Measurements from ENCODE around the gene C6orf89.

Gene C6orf89

DNA sequence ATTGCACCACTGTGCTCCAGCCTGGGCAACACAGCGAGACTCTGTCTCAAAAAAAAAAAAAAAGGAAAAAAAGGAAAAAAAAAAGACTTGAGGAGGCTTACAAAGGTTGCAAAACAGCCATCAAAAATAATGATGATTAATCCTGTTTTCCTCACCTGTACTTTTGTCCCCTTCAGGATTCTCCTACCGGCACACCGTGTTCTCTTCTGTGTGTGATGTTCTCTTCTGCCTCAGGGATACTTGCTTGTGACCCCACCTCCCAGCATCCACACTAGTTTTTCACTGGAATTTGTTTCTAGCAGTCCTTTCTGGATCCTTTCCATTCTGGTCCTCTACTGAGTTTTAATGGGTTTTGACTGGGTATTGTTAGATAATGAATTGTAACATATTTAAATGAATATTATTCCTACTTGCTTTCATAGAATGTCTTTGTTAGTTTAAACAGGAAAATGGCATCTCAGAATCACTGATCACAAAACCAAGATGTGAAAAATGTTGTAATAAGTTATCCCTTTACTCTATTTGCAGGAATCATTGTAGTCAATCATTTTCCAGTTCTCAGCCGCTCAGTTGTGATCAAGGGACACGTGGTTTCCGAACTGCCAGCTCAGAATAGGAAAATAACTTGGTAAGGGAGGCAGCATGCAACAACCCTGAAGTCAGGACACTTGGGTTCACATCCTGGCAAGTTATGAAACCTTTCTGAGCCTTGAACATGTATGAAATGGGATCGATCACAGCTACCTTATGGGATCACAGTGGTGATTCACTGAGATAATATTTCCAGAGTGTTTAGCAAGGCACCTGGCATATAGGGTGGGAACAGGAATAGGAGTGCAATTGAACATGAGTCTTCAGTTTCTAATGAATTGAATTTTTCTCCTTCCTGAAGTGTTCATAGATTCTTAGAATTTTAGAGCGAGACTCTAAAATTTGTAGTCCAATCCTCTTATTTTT lies 8.5 kb downstream of the C6orf89 start:
- ChIA-PET CTCF (interaction anchor here (1.6 to 2.1 kb wide), 2 partner anchors 9 kb away, joined by 5 to 6 read pairs; partner anchors contain the start of gene C6orf89), POLR2A (ENCODE audit: low non-redundant PET) (no interaction called here)
- no peak overlapping the region for H3K27ac ChIP-seq
- no peak for DNase-seq (ENCODE audit: low spot score)
- TF ChIP-seq, protein P1, sequence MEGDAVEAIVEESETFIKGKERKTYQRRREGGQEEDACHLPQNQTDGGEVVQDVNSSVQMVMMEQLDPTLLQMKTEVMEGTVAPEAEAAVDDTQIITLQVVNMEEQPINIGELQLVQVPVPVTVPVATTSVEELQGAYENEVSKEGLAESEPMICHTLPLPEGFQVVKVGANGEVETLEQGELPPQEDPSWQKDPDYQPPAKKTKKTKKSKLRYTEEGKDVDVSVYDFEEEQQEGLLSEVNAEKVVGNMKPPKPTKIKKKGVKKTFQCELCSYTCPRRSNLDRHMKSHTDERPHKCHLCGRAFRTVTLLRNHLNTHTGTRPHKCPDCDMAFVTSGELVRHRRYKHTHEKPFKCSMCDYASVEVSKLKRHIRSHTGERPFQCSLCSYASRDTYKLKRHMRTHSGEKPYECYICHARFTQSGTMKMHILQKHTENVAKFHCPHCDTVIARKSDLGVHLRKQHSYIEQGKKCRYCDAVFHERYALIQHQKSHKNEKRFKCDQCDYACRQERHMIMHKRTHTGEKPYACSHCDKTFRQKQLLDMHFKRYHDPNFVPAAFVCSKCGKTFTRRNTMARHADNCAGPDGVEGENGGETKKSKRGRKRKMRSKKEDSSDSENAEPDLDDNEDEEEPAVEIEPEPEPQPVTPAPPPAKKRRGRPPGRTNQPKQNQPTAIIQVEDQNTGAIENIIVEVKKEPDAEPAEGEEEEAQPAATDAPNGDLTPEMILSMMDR (conservative IDR thresholded peaks at IDR 0.05; ENCODE audit: low read depth), result no peak

DNA sequence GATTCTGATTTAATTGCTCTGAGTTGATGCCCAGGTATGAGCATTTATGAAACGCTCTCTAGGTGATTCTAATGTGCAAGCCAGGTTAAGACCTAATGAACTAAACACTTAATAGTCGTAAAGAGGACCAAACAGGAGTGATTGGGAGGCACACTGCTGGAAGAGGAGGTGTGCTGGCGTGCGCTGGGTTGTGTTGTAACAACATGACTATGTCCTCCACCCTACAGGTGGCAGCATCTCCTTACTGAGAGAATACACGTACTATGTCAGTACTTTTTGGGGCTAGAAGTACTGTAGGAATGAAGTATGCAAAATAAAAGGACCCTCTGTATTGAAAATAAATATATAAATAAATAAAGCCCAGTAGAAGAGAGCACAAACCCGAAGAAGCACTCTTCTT lies 11.9 kb downstream of the C6orf89 start:
- TF ChIP-seq, protein P1 (conservative IDR thresholded peaks at IDR 0.05; ENCODE audit: low read depth), result no peak
- ChIA-PET POLR2A (ENCODE audit: low non-redundant PET) (no interaction called here), CTCF (interaction anchor here (0.5 to 0.6 kb wide), 3 partner anchors 19 to 130 kb away, joined by 3 read pairs; no protein-coding TSS in a partner anchor)
- H3K27ac ChIP-seq, result no peak overlapping the region
- DNase-seq (ENCODE audit: low spot score), result no peak

DNA sequence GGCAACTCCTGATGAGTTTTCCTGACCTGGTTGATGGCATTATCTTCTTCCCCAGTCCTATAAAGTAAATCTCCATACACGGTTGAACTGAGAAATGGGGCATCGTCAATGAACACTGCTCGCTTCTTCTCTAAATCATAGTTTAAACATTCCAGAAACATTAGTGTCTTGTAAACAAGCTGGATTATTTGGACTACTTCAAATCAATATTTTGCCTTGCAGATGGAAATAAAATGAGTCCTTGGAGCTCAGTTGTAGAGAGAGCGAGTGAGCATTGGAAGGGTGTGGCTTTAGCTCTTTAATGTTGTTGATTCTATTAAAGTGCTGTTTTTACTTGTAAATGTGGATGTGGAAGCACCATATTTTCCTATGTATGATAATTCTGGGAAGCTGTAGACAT lies 18.4 kb downstream of the C6orf89 start:
- ChIA-PET CTCF (interaction anchor here (0.6 to 1.8 kb wide), 4 partner anchors 9 to 114 kb away, joined by 3 to 5 read pairs (median 3); partner anchors contain the start of gene C6orf89), POLR2A (ENCODE audit: low non-redundant PET) (no interaction called here)
- TF ChIP-seq, protein P1 (conservative IDR thresholded peaks at IDR 0.05; ENCODE audit: low read depth), result no peak
- no peak for DNase-seq (ENCODE audit: low spot score)
- H3K27ac ChIP-seq, result no peak overlapping the region

DNA sequence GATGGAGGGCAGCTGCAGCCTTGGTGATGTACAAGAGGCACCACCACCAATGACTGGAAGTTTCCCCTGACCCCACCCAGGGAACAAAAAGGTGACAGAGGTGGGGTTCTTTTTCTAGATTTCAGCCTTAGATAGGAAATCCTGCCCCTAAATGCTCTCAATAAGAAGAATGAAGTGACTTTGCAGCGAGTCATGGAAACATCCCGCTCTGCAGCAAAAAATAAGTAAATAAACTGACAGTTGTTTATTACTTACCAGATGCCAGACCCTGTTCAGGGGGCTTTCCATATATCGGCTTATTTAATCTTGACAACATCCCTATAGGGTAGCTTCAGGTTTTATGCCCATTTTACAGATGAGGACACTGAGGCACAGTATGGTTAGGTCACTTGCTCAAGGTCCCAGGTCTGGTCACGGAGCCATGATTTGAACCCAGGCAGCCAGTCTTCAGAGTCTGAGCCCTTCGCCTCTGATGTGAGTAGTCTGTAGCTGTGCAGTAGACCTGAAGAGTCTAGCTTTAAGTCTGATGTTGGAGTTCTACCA lies 19.2 kb downstream of the C6orf89 start:
- no peak for DNase-seq (ENCODE audit: low spot score)
- CTCF ChIA-PET, result interaction anchor here (1.0 kb wide), 1 partner anchor 19 kb away, joined by 3 read pairs; the partner anchor contains the start of gene C6orf89
- TF ChIP-seq, protein P1 (conservative IDR thresholded peaks at IDR 0.05; ENCODE audit: low read depth), result no peak
- no peak overlapping the region for H3K27ac ChIP-seq
- POLR2A ChIA-PET (ENCODE audit: low non-redundant PET), result no interaction called here

DNA sequence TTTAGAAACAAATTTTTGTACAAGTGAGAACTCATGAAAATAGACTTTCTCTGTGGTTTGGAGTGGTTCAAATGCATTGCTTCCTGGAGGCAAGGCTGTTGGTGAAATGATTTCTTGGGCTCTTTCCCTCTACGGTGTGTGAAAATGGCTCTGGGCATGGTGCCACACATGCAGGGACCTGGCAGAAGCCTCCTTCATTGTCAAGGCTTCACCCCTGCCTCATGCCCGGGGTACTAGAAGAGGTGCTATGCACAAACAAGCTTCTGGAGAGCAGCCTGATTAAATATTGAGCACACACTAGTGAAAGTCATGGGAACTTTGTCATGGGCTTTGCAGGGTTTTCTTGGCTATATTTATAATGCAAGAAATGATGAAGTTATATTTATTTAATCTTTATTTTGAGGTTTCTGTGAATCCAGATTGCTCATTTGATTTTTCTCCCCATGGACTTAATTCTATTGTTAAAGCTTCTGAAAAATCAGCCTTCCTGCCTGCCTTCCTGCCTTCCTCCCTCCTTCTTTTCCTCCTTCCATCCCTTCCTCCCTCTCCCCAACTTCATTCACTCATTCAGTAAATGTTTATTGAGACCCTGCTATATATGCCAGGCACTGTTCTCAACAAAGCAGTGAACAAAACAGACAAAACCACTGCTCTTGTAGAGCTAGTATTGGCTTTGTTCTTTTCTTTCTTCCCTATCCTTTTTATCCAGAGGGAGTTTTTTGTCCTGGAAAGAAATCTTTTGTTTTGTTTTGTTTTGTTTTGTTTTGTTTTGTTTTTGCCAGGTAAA lies 21.0 kb downstream of the C6orf89 start:
- POLR2A ChIA-PET (ENCODE audit: low non-redundant PET), result no interaction called here
- TF ChIP-seq, protein P1 (conservative IDR thresholded peaks at IDR 0.05; ENCODE audit: low read depth), result no peak
- H3K27ac ChIP-seq, result no peak overlapping the region
- CTCF ChIA-PET, result interaction anchor here (0.6 to 1.7 kb wide), 2 partner anchors 112 to 254 kb away, joined by 3 to 7 read pairs; no protein-coding TSS in a partner anchor
- no peak for DNase-seq (ENCODE audit: low spot score)

DNA sequence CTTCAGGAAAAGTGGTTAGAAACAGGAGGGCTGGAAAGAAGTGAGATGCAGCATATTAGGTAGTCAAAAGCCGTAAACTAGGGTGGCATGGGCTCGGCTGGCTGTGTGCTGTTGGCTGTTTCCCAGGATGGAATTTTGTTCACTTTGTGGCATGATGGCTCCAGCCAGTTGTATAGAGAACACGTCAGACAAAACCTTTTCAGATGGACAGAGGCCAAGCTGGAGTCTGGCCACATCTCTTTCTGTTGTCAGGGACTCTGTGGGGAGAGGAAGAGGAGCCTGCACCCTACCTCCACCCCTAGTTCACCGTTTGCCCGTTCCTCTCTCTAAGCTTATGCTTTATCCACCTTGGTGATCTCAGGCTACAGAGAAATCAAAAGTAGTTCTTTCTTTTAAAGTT lies 22.0 kb downstream of the C6orf89 start:
- no peak for DNase-seq (ENCODE audit: low spot score)
- POLR2A ChIA-PET (ENCODE audit: low non-redundant PET), result no interaction called here
- TF ChIP-seq, protein P1 (conservative IDR thresholded peaks at IDR 0.05; ENCODE audit: low read depth), result no peak
- H3K27ac ChIP-seq, result peak overlapping the region; percentile 48
- CTCF ChIA-PET, result no interaction called here
